Tibial nerve (tissue), 4 donors: ENCODE data around the gene FGF19.

ENCODE experiments used
- EP300 ChIP-seq, 2 donors: sonication (generic); formaldehyde crosslinking; IDR thresholded peaks; one replicate each; pipeline ENCODE4 v1.6.1; 2017; ENCODE audit warnings: antibody characterized with exemption in 2 of 2, mild to moderate bottlenecking in 1 of 2
- POLR2A ChIP-seq, 2 donors: fragments of 450-650 bp; IDR thresholded peaks; one replicate each; pipeline ENCODE4 v1.6.1; 2017; ENCODE audit warnings: antibody characterized with exemption in 2 of 2, mild to moderate bottlenecking in 2 of 2, moderate library complexity in 2 of 2
- TF ChIP-seq, protein P1 (sequence below), 5 experiments: fragments of 200-600 bp in 3 of 5; fragments of 450-650 bp in 2 of 5; sonication (generic) in 3 of 5; IDR thresholded peaks; one replicate each; pipeline ENCODE4 v1.5.1; 2016 to 2019; ENCODE audit warnings: antibody characterized with exemption in 5 of 5, mild to moderate bottlenecking in 3 of 5, moderate library complexity in 2 of 5

DNA sequence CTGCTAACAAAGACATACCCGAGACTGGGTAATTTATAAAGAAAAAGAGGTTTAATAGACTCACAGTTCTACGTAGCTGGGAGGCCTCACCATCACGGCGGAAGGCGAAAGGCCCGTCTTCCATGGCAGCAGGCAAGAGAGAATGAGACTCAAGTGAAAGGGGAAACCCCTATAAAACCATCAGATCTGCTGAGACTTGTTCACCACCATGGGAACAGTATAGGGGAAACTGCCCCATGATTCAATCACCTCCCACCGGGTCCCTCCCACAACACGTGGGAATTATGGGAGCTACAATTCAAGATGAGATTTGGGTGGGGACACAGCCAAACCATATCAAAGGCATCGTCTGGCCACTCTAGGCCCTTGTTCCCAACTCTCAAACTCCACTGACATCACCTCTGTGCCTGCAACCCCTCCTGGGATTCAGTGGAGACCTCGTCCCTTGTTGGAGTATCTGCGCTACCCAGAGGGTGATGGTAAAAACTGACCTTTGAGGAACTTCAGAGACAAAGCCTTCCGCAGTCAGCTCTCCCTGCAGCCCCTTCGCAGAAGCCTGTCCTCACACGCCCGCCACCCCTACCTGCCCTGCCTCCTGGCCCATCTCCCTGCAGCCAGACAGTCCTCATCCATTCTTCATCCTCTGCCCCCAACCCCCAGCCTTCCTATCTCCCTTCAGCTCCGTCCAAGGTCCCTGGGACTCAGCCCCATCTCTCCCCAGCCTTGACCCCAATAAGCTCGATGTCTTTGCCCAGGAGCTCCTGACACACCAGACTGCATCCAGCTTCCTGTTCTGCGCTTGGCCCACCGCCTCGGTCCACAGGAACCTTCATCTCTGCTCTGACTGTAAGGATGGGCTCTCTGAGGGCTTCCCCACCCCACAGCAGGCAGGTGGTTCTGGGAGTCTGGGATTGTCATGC is 47.0 kb downstream of the FGF19 start:
- TF ChIP-seq, protein P1, sequence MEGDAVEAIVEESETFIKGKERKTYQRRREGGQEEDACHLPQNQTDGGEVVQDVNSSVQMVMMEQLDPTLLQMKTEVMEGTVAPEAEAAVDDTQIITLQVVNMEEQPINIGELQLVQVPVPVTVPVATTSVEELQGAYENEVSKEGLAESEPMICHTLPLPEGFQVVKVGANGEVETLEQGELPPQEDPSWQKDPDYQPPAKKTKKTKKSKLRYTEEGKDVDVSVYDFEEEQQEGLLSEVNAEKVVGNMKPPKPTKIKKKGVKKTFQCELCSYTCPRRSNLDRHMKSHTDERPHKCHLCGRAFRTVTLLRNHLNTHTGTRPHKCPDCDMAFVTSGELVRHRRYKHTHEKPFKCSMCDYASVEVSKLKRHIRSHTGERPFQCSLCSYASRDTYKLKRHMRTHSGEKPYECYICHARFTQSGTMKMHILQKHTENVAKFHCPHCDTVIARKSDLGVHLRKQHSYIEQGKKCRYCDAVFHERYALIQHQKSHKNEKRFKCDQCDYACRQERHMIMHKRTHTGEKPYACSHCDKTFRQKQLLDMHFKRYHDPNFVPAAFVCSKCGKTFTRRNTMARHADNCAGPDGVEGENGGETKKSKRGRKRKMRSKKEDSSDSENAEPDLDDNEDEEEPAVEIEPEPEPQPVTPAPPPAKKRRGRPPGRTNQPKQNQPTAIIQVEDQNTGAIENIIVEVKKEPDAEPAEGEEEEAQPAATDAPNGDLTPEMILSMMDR (IDR thresholded peaks at IDR 0.05), result no peak
- TF ChIP-seq POLR2A (IDR thresholded peaks at IDR 0.05), result no peak
- TF ChIP-seq EP300 (IDR thresholded peaks at IDR 0.05), result no peak
